Lower leg skin (tissue), 3 donors: ENCODE results near the gene CCL25.

Source experiments
- POLR2A ChIP-seq, 2 donors: fragments of 450-650 bp; IDR thresholded peaks; one replicate each; pipeline ENCODE4 v1.6.1; 2016 to 2017; ENCODE audit warnings: antibody characterized with exemption in 2 of 2, mild to moderate bottlenecking in 1 of 2, moderate library complexity in 1 of 2
- TF ChIP-seq, protein P1 (sequence below), 3 donors: fragments of 450-650 bp; IDR thresholded peaks; one replicate each; pipeline ENCODE4 v1.5.1; 2016; ENCODE audit warnings: antibody characterized with exemption in 3 of 3, mild to moderate bottlenecking in 3 of 3, moderate library complexity in 2 of 3

DNA sequence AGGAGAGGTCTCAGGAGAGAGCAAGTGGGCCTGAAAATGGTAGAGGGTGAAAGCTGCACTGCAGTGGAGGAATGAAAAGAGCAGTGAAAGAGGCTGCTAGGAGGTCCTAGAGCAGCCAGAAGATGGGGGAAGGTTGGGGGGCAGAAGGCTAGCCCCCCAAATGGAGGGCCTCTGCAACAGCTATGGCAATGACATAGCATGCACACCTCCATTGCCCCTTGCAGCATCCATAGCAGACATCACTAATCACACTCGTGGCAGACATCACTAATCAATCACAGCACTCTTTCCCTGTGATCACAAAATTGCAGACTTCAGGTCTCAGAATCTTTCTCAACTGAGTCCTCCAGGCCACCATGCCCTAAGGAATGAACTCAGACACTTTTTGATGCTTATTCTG lies 21.9 kb downstream of the CCL25 start:
- TF ChIP-seq, protein P1, sequence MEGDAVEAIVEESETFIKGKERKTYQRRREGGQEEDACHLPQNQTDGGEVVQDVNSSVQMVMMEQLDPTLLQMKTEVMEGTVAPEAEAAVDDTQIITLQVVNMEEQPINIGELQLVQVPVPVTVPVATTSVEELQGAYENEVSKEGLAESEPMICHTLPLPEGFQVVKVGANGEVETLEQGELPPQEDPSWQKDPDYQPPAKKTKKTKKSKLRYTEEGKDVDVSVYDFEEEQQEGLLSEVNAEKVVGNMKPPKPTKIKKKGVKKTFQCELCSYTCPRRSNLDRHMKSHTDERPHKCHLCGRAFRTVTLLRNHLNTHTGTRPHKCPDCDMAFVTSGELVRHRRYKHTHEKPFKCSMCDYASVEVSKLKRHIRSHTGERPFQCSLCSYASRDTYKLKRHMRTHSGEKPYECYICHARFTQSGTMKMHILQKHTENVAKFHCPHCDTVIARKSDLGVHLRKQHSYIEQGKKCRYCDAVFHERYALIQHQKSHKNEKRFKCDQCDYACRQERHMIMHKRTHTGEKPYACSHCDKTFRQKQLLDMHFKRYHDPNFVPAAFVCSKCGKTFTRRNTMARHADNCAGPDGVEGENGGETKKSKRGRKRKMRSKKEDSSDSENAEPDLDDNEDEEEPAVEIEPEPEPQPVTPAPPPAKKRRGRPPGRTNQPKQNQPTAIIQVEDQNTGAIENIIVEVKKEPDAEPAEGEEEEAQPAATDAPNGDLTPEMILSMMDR (IDR thresholded peaks at IDR 0.05): no peak
- no peak for TF ChIP-seq POLR2A (IDR thresholded peaks at IDR 0.05)
